ENCODE data around the gene PEX7. TPM values are rescaled to one million over a fixed set of nuclear protein-coding genes. Genes with fewer than 3 reads are reported as not detected.

The PEX7 gene
- total and polyA plus RNA-seq, 10 of the 15 experiments (the other 5 are each of a cell fraction or from before 2014, with no cell fraction given), result 0.58 to 12.4 (median 8.8) TPM

DNA sequence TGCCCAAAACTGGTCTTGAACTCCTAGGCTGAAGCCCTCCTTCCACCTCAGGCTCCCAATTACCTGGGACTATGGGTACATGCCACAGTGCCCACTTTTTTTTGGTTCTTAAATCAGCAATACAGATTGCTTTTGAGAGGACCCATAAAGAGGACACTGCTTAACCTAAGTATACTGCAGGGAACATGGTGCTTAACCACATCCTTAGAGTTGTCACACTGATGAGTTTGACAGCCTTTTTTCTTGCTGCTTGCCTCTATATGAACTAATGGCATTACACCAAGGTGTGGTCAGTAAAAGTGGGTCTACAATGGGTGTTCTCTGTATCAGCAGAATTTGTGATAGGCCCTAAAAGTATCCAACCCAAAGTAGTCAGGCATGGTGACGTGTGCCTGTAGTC lies 92.6 kb downstream of the PEX7 start:
- 100% methylated on average over 1 of the region's 1 CpG for WGBS (ENCODE audit: insufficient coverage, insufficient replicate concordance, low lambda C conversion rate, missing lambda C conversion rate)
- DNase-seq (ENCODE audit: low read depth, low spot score), result no peak
- ChIA-PET CTCF (interaction anchor here (1.2 kb wide), 2 partner anchors 9 to 11 kb away, joined by 4 read pairs; no protein-coding TSS in a partner anchor), SMC1A (ENCODE audit: uncharacterized antibody, unreplicated experiment) (interaction anchor here (0.6 to 2.4 kb wide), 2 partner anchors 271 to 753 kb away, joined by 3 to 7 read pairs; no protein-coding TSS in a partner anchor), RAD21 (ENCODE audit: unreplicated experiment) (no interaction called here), POLR2A (no interaction called here)
- in situ Hi-C loops (cut with MboI), result no loop called here
- H3K27me3 ChIP-seq (replicated peaks in 1 of 2; ENCODE audit: control insufficient read depth in 2 of 2, insufficient read depth in 2 of 2, low read length in 1 of 2), result no peaks in the 10 kb centered on the region
- H3K9ac ChIP-seq (ENCODE audit: control insufficient read depth, insufficient read depth, low read length), result no peak overlapping the region
- H3K36me3 ChIP-seq (ENCODE audit: control insufficient read depth in 2 of 2, insufficient read depth in 2 of 2, low read length in 1 of 2), result no peaks in the 10 kb centered on the region; a peak in 1 of 4 replicates
- no peak overlapping the region for H3K4me2 ChIP-seq (ENCODE audit: control insufficient read depth, insufficient read depth)
- TF ChIP-seq JUND (IDR thresholded peaks at IDR 0.05; ENCODE audit: low read depth, low read length), result no peak
- TF ChIP-seq TCF12 (IDR thresholded peaks at IDR 0.05; ENCODE audit: low read depth, low read length), result no peak
- TF ChIP-seq BMI1 (IDR thresholded peaks at IDR 0.05; ENCODE audit: borderline replicate concordance), result no peak
- no peak for TF ChIP-seq STAT1 (conservative IDR thresholded peaks at IDR 0.05)
- TF ChIP-seq, protein P1, sequence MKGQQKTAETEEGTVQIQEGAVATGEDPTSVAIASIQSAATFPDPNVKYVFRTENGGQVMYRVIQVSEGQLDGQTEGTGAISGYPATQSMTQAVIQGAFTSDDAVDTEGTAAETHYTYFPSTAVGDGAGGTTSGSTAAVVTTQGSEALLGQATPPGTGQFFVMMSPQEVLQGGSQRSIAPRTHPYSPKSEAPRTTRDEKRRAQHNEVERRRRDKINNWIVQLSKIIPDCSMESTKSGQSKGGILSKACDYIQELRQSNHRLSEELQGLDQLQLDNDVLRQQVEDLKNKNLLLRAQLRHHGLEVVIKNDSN (IDR thresholded peaks at IDR 0.05; ENCODE audit: borderline replicate concordance, extremely low read length, insufficient read depth, low read depth, low read length), result no peak
- TF ChIP-seq SUPT20H (IDR thresholded peaks at IDR 0.05; ENCODE audit: borderline replicate concordance, control insufficient read depth, low read depth, low read length), result no peak
- TF ChIP-seq FOXK2 (IDR thresholded peaks at IDR 0.05), result no peak
- TF ChIP-seq, protein P2, sequence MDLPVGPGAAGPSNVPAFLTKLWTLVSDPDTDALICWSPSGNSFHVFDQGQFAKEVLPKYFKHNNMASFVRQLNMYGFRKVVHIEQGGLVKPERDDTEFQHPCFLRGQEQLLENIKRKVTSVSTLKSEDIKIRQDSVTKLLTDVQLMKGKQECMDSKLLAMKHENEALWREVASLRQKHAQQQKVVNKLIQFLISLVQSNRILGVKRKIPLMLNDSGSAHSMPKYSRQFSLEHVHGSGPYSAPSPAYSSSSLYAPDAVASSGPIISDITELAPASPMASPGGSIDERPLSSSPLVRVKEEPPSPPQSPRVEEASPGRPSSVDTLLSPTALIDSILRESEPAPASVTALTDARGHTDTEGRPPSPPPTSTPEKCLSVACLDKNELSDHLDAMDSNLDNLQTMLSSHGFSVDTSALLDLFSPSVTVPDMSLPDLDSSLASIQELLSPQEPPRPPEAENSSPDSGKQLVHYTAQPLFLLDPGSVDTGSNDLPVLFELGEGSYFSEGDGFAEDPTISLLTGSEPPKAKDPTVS (IDR thresholded peaks at IDR 0.05; ENCODE audit: low read depth, low read length), result no peak
- no peak for TF ChIP-seq EGR1 (IDR thresholded peaks at IDR 0.05; ENCODE audit: borderline replicate concordance in 1 of 2, low read depth in 2 of 2, low read length in 2 of 2)
- no peak for TF ChIP-seq RAD51 (IDR thresholded peaks at IDR 0.05)
- TF ChIP-seq SREBF2 (IDR thresholded peaks at IDR 0.05; ENCODE audit: low read length), result no peak
- no peak overlapping the region for H3K27ac ChIP-seq (ENCODE audit: control insufficient read depth, insufficient read depth)
- ATAC-seq, result no peak
- no peak overlapping the region for H3K4me3 ChIP-seq
- intact Hi-C loops (cut with micrococcal nuclease; ENCODE audit: unreplicated experiment), result no loop called here
- BruUV-seq (replicated peaks), result no TSS peak
- no peak for FAIRE-seq
- H4K20me1 ChIP-seq (ENCODE audit: control insufficient read depth, insufficient read depth), result no peaks in the 10 kb centered on the region
- H3K9me3 ChIP-seq (replicated peaks; ENCODE audit: control insufficient read depth, insufficient read depth, low read length), result no peaks in the 10 kb centered on the region
- no peaks in the 10 kb centered on the region for H3K79me2 ChIP-seq (ENCODE audit: control insufficient read depth, insufficient read depth, low read length)
- H2AFZ ChIP-seq (ENCODE audit: control insufficient read depth, low read depth, low read length), result no peak overlapping the region
- no peaks in the 10 kb centered on the region for H3K4me1 ChIP-seq (ENCODE audit: control insufficient read depth, insufficient read depth, low read length)
